HG02852 (cell line): ENCODE data around the gene CDH4.

Experiments
- ATAC-seq: cut with Tn5 transposase; IDR thresholded peaks from one replicate; pipeline ENCODE4 v1.9.1; 2021; ENCODE audit warnings: mild to moderate bottlenecking, moderate library complexity; ENCODE audit not compliant: unreplicated experiment

Gene CDH4

GRCh38 chr20:61754976-61755778 lies 503.1 kb downstream of the CDH4 start:
- ATAC-seq, result no peak

- ATAC-seq, result no peak
Measured at GRCh38 chr20:61755971-61756845, 504.1 kb downstream of the CDH4 start.

- ATAC-seq, result no peak
Measured at GRCh38 chr20:61756966-61757677, 505.1 kb downstream of the CDH4 start.

GRCh38 chr20:61757678-61758563 lies 505.9 kb downstream of the CDH4 start:
- no peak for ATAC-seq

GRCh38 chr20:61758564-61759200 lies 506.6 kb downstream of the CDH4 start:
- ATAC-seq, result no peak

- ATAC-seq, result no peak
Measured at GRCh38 chr20:61759286-61760065, 507.4 kb downstream of the CDH4 start.

- no peak for ATAC-seq
Measured at GRCh38 chr20:61760321-61760720, 508.3 kb downstream of the CDH4 start.

GRCh38 chr20:61760731-61761130 lies 508.7 kb downstream of the CDH4 start:
- ATAC-seq, result no peak

GRCh38 chr20:61761453-61762166 lies 509.5 kb downstream of the CDH4 start:
- ATAC-seq, result no peak

- no peak for ATAC-seq
Measured at GRCh38 chr20:61762167-61762710, 510.2 kb downstream of the CDH4 start.

- no peak for ATAC-seq
Measured at GRCh38 chr20:61762886-61763739, 511.1 kb downstream of the CDH4 start.

GRCh38 chr20:61763740-61764400 lies 511.8 kb downstream of the CDH4 start:
- ATAC-seq, result no peak

- no peak for ATAC-seq
Measured at GRCh38 chr20:61764471-61765025, 512.5 kb downstream of the CDH4 start.

GRCh38 chr20:61765081-61765870 lies 513.2 kb downstream of the CDH4 start:
- no peak for ATAC-seq

GRCh38 chr20:61765871-61766654 lies 514.0 kb downstream of the CDH4 start:
- ATAC-seq, result no peak
